ENCODE measurements around the gene ELOA.

- no peak for TF ChIP-seq SUZ12 (IDR thresholded peaks at IDR 0.05; ENCODE audit: extremely low read depth, insufficient read depth, insufficient read length)
- TF ChIP-seq ZNF274 (IDR thresholded peaks at IDR 0.05; ENCODE audit: low read depth, low read length) = no peak
- TF ChIP-seq YY1 (IDR thresholded peaks at IDR 0.05; ENCODE audit: insufficient read depth, insufficient read length) = no peak
These were observed 16.6 kb upstream of the ELOA start for GRCh38 chr1:23726686-23727085.

All from NT2/D1 (cell line).